HG02678 (cell line): ENCODE measurements around the gene CAMTA1.

Experiments used
- ATAC-seq: cut with Tn5 transposase; IDR thresholded peaks from one replicate; pipeline ENCODE4 v1.9.1; 2021; ENCODE audit warnings: mild to moderate bottlenecking, moderate library complexity; ENCODE audit not compliant: unreplicated experiment

The CAMTA1 gene

GRCh38 chr1:6923012-6923411 is 137.8 kb downstream of the CAMTA1 start:
- ATAC-seq: no peak

DNA sequence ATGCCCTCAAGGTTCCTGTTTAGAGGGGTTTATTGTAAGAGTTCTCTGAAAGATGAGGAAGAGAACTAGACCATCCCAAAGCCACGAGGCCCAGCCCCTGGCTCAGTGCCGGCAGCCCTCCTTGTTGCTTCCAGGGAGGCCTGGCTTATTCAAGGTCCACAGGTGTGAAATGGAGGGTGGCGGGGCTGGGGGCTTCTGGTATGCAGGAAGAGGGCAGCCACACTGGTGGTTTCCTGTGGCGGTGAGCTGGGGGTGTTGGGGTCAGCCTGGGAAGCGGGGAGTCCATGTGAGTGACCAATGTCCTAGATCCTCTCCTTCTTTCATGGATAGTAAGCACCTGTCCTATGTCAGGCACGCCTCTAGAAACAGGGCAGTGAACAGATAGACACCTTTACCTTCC is 138.2 kb downstream of the CAMTA1 start:
- ATAC-seq: no peak

DNA sequence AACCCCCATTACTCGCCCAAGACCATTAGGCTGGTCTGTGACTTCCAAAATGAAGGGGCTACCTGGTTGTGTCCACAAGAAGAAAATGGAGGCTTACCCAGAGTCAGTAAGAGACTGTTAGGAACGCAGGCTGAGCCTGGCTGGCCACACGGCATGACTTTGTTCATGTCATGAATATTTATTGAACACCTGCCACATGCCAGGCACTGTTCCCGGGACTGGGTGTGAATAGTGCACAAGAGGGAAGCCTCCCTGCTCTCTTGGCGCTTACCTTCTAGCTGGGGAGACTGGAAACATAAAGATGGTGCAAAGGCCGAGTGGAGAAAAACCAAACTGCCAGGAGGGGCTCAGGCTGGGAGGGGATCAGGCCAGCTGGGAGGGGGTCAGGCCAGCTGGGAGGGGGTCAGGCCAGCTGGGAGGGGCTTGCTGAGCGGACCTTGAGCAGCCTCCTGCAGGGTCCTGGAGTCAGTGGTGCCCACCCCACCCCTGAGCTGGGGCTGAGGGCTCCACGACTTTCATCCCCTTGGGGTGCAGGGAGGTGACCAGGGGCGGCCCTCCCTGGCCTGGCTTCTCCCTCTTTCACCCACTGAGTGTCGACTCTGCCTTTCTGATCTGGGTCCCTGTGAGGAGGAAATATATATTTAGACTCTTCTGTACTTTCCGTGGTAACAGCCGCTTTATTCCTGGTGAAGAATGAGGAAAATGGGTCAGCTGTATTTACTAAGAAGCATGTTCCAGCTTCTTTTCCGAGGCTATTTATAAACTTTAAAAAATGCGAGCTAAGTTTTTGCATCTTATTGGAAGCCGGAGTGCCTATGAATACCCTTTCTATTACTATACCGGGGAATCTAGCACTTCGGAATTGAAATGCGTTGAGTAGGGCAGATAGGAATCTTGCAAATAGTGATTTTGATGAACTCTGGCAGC is 139.0 kb downstream of the CAMTA1 start:
- no peak for ATAC-seq

DNA sequence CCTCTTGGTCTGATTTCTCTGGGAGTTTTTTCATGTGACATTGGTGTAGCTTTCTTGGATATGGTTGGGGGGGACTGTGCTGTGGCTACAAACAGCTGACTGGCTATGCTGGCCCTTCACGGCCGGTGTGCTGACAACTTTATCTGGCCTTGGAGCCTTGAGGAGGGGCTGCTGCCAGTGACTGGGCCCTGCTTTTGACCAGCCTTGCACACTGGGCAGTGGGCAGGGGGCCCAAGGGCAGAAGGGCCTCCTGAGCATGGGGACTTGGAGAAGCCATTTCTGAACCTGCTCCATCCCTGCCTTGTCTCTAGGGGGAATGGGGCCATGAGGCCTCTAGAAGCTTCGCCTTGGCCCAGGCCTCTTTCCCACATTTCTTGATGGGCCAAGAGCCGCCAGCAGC is 139.6 kb downstream of the CAMTA1 start:
- ATAC-seq: no peak

DNA sequence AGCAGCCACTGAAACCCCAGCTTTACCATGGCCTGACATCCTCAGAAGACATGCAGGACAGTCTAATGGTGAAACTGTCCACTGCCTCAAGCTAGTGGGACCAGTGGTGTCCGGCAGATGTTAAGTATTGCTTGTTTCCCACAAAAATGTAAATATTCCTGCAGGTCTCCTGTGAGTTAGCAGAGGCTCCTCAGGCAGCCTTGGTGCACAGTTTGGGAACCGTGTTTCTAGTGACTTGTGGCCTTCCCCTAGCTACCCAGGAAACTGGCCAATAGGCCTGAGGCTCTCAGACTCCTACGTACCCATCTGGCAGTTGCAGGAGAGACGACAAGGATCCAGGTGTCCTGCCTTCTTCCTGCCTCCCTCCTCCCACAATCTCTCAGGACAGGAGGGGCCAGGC is 142.4 kb downstream of the CAMTA1 start:
- ATAC-seq: no peak

- ATAC-seq: no peak
Observed at GRCh38 chr1:6928106-6928885, 143.0 kb downstream of the CAMTA1 start.

DNA sequence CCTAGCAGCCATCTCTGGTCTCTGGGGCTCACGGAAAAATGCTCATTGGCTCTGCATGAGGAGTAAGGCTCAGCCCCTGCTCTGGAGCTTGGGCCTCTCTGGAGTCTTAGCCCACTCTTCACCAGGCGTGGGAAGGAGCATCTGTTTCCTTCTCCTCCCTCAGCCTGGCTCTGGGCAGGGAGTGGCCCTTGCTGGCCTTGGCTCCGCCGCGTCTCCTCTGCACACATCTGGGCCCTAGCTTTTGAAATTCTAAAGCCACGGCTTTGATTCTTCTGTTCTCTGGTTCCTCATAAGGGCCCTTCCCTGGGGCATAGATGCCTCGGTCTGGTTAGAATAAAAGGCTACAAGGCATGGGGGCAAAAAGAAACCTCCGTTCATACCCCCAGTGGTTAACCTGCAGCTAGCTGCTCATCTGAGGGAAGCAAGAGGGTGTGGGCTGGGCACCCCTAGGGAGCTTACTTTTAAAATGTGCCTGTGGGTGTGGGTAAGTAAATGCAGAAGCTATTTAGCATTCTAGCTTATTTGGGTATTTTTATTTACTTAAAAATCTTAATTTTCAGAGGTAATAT is 145.6 kb downstream of the CAMTA1 start:
- no peak for ATAC-seq

GRCh38 chr1:6935361-6935883 is 150.2 kb downstream of the CAMTA1 start:
- no peak for ATAC-seq

DNA sequence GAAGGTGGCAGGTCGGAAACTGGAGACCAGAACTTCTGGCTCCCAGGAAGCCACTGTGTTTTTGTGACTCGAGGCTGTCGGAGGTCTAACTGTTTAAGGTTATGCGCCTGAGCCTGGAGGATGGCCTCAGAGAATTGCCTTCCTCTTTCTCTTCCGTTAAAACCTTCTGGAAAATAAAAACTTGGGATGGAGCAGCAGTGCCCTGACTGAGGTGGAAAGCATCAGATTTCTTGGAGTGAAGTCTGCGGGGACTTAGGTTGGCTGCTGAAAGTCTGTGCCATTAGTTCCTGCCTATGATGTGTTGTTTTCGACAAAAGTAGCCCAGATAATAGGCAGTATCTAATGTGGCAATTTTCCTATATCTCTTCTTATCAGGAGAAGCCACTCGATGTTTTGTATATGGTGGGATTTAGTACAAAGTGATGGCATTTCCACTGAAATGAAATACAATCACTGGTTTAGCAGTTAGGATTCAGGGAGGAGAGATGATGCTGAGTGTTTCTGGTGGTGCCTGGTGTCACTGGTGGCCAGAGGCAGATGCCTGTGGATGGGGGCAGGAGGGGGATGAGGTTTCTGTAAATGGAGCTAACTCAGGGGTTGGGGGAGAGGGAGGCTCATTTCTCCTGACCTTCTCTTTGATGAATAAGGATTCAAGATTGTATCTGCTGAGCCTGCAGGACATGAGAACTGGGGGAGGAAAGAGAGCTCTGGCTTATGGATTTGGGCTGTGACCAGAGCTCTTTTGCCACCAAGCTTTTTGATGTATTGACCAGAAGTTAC is 150.8 kb downstream of the CAMTA1 start:
- no peak for ATAC-seq

DNA sequence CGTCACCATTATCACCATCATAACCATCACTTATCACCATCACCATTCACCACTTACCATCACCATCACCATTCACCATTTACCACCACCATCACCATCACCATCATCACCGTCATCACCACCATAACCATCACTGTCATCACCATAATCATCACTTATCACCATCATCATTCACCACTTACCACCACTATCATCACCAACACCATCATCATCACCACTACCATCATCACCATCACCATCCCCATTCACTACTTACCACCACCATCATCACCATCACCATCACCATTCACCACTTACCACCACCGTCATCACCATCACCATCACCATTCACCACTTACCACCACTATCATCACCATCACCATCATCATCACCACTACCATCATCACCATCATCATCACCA is 151.8 kb downstream of the CAMTA1 start:
- no peak for ATAC-seq

DNA sequence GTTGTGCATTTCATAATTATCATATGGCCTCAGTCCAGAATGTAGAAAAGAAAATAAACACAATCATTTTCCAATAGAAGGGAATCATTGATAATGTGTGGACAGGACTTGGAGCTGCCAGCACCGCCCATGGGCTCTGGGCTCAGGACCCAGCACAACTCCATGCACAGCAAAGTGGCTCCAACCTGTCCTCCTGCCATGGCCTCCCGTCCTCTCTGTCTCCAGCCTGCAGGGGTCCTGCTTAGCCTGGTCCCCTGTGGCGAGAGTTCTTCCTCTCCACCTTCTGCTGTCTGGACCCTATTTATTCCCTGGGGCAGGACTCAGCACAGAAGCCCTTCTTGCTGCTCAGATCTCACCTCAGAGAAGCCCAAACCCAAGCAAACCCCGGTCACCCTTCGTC is 154.1 kb downstream of the CAMTA1 start:
- no peak for ATAC-seq

- ATAC-seq: no peak
Observed at GRCh38 chr1:6941786-6942185, 156.5 kb downstream of the CAMTA1 start.

GRCh38 chr1:6942990-6943389 is 157.7 kb downstream of the CAMTA1 start:
- no peak for ATAC-seq

DNA sequence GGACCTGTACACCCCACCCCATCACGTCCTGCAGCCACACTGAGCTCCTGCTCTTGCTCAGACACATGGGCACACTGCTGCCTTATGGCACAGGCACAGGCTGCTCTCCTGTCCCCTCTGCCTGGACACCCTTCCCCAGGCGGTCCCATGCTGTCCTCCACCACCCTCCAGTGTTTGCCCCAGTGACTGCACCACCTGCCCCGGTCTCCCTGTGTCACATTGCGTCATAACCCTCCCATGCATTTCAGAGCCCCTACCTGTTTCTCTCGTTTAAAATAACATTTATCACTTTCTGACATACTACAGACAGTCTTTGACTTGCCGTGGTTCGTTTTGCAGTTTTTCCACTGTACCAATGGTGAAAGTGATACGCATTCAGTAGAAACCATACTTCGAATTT is 159.2 kb downstream of the CAMTA1 start:
- ATAC-seq: no peak

- ATAC-seq: no peak
Observed at GRCh38 chr1:6947952-6948351, 162.7 kb downstream of the CAMTA1 start.

DNA sequence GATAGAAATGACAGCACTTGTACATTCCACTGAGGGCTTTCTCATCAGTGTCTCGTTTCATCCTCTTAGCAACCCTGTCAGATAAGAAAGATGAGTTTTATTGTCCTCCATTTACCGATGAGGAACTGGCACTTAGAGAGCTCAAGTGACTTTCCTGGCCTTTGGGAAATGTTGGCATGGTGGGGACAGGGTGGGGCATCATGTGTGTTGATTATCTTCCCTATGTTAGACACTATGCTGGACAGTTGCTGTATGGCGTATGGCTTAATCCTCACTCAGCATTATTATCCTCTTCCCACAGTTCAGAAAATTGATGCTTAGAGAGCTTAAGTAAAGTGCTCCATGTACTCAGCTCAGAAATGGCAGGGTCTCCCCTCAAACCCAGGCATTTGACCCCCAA is 163.2 kb downstream of the CAMTA1 start:
- no peak for ATAC-seq

- ATAC-seq: no peak
Observed at GRCh38 chr1:6948861-6949260, 163.6 kb downstream of the CAMTA1 start.

DNA sequence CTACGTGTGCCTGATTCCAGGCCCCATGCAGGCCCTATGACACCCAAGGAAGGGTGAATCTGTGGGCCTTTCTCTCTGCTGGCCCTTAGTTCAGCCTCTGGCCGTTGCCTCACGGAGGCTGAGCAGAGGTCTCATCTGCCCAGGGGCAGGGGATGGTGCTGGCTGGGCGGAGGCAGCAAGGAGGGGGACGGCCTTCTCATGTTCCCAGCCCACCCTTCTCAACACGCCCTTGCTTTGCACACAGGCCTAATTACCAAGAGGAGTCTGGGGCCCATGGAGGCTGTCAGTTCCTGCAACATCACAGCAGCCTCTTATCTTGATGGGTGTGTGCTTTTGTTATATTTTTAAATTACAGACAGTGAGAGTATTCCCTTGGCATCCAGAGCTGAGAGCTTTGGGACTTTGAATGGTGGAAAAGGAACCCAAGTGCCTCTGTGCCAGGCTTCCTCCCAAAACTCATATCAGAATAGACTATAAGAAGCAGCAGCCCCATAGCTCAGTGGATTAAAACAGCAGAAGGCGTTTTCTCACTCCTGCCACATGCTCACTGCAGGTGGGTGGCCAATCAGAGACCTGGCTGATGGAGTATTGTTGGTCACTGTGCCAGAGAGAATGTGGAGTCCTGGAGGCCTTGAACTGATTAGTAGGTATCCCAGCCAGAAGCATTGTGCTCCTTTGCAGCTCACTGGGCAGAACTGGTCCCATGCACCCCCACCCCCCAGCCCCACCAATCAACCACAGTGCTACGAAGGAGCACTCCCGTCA is 164.9 kb downstream of the CAMTA1 start:
- ATAC-seq: no peak

DNA sequence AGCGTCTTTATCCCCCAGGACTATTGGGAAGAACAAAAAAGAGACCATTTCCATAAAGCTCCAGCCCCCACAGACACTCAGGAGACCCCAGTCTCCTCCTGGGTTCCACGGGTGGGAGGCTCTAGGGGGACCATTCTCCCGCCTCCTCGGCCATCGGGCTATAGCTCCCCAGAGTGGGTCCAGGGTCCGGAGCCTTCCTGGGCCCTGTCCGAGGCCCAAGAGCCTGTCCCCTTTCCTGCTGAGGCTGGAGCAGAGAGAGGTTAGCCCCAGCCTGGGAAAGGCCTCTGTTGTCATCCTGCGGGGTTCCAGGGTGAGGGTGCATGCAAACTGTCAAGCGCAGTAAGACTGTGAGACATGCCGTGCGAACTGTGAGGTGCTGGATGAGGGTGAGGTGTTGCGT is 166.3 kb downstream of the CAMTA1 start:
- no peak for ATAC-seq

GRCh38 chr1:6953216-6953615 is 168.0 kb downstream of the CAMTA1 start:
- ATAC-seq: no peak
